Keratinocyte (primary cell): ENCODE measurements around the gene SCUBE3. TPM values are rescaled to one million over a fixed set of nuclear protein-coding genes. Genes with fewer than 3 reads are reported as not detected.

ENCODE experiments used
- DNase-seq: peaks from one replicate; pipeline ENCODE4 v3.0.0-alpha.2; 2011; ENCODE audit warnings: low read depth, missing footprints, low spot score
- FAIRE-seq: peaks from 2 replicates; lab custom pipeline; 2011; peaks lifted over from hg19 to GRCh38; lab: Jason Lieb, UNC
- H2AFZ ChIP-seq: 2 replicates; pipeline ENCODE4 v1.6.0; 2012; ENCODE audit warnings: low read length, control low read depth, inconsistent platforms; ENCODE audit not compliant: control insufficient read depth
- H3K27ac ChIP-seq: 2 replicates; pipeline ENCODE4 v1.5.1; 2011; ENCODE audit warnings: low read length; ENCODE audit not compliant: control insufficient read depth, insufficient read depth
- H3K27me3 ChIP-seq: 3 replicates; pipeline ENCODE4 v1.6.0; 2011; ENCODE audit warnings: low read length; ENCODE audit not compliant: control insufficient read depth, insufficient read depth; ENCODE audit errors: extremely low read depth
- H3K36me3 ChIP-seq, 2 experiments: 2 replicates in 1 of 2; 3 replicates in 1 of 2; pipeline ENCODE4 v1.5.1; 2011; ENCODE audit warnings: low read length in 2 of 2, mild to moderate bottlenecking in 1 of 2; ENCODE audit not compliant: control insufficient read depth in 2 of 2, insufficient read depth in 2 of 2; ENCODE audit errors: extremely low read depth in 1 of 2
- H3K4me1 ChIP-seq: 3 replicates; pipeline ENCODE4 v1.5.1; 2011; ENCODE audit warnings: low read length; ENCODE audit not compliant: control insufficient read depth, insufficient read depth; ENCODE audit errors: extremely low read depth
- H3K4me2 ChIP-seq: 3 replicates; pipeline ENCODE4 v1.6.0; 2011; ENCODE audit warnings: low read depth, low read length; ENCODE audit not compliant: control insufficient read depth, insufficient read depth; ENCODE audit errors: extremely low read depth
- H3K4me3 ChIP-seq, 3 experiments: fragments of 200-600 bp in 1 of 3; sonication (generic) in 1 of 3; 2 replicates in 2 of 3; 3 replicates in 1 of 3; pipeline ENCODE4 v1.5.1; 2011 to 2016; ENCODE audit warnings: low read length in 3 of 3, mild to moderate bottlenecking in 3 of 3, control low read depth in 2 of 3, inconsistent platforms in 1 of 3, low read depth in 1 of 3, mixed read lengths in 1 of 3, mixed run types in 1 of 3, moderate library complexity in 1 of 3; ENCODE audit not compliant: control insufficient read depth in 2 of 3, insufficient read depth in 2 of 3; ENCODE audit errors: extremely low read depth in 1 of 3
- H3K79me2 ChIP-seq: 2 replicates; pipeline ENCODE4 v1.6.0; 2012; ENCODE audit warnings: low read length; ENCODE audit not compliant: control insufficient read depth, insufficient read depth
- H3K9ac ChIP-seq: 3 replicates; pipeline ENCODE4 v1.6.0; 2011; ENCODE audit warnings: low read length; ENCODE audit not compliant: control insufficient read depth, insufficient read depth; ENCODE audit errors: extremely low read depth
- H3K9me1 ChIP-seq: 3 replicates; pipeline ENCODE4 v1.6.0; 2011; ENCODE audit warnings: low read length; ENCODE audit not compliant: control insufficient read depth, insufficient read depth; ENCODE audit errors: extremely low read depth
- H3K9me3 ChIP-seq: 2 replicates; pipeline ENCODE4 v1.5.1; 2012; ENCODE audit warnings: low read depth, low read length; ENCODE audit not compliant: control insufficient read depth
- H4K20me1 ChIP-seq: 3 replicates; pipeline ENCODE4 v1.6.0; 2011; ENCODE audit warnings: low read length; ENCODE audit not compliant: control insufficient read depth, insufficient read depth; ENCODE audit errors: extremely low read depth
- CTCF ChIP-seq, 3 experiments: IDR thresholded peaks in 1 of 3; conservative IDR thresholded peaks in 1 of 3; optimal IDR thresholded peaks in 1 of 3; 2 replicates in 2 of 3; 3 replicates in 1 of 3; pipeline versions ENCODE3 to v1.5.1; 2011; ENCODE audit warnings: low read length in 3 of 3, mild to moderate bottlenecking in 3 of 3, moderate library complexity in 2 of 3, control low read depth in 1 of 3, inconsistent platforms in 1 of 3; ENCODE audit not compliant: insufficient read depth in 2 of 3; ENCODE audit errors: extremely low read depth in 1 of 3
- EZH2 ChIP-seq: IDR thresholded peaks from one replicate; pipeline ENCODE4 v1.6.1; 2012; ENCODE audit warnings: inconsistent platforms, mild to moderate bottlenecking, low read length, moderate library complexity
- dilution Hi-C: fragments of 300-500 bp; cut with MboI; formaldehyde crosslinking; loops from one replicate; pipeline ENCODE4 v1.7.0; 2020; ENCODE audit warnings: low sequenced_read_pairs; ENCODE audit not compliant: extremely low pct_ligation_motif_present
- polyA plus RNA-seq, 5 experiments: library from polyadenylated mRNA; depleted of rRNA in 3 of 5; stranded (reverse) in 3 of 5; stranded (forward) in 1 of 5; unstranded in 1 of 5; fragments of >200 nt; gene quantifications; 1 replicate in 1 of 5; 2 replicates in 3 of 5; 3 replicates in 1 of 5; pipeline versions ENCODE4 v1.2.1 to v1.2.3, GENCODE V29; 2011 to 2012; ENCODE audit warnings: missing spikeins in 2 of 5, low read depth in 1 of 5, low replicate concordance in 1 of 5

The SCUBE3 gene
- polyA plus RNA-seq, 1 donor (not counting 4 experiments of a cell fraction or from before 2014, with no cell fraction given) = 0.01 TPM

- H3K79me2 ChIP-seq = no peaks in the 10 kb centered on the region
- dilution Hi-C loops = no loop called here
- no peak for TF ChIP-seq EZH2
- TF ChIP-seq CTCF (optimal IDR thresholded peaks at IDR 0.05 in 1 of 3, IDR thresholded peaks at IDR 0.05 in 1 of 3, conservative IDR thresholded peaks at IDR 0.05 in 1 of 3; ENCODE audit: extremely low read depth in 1 of 3, insufficient read depth in 2 of 3, low read length in 3 of 3) = no peak
- H3K27ac ChIP-seq = no peak overlapping the region
- H3K4me3 ChIP-seq = no peak overlapping the region
- H3K4me2 ChIP-seq = no peak overlapping the region
- H4K20me1 ChIP-seq = no peaks in the 10 kb centered on the region
- no peak overlapping the region for H3K9ac ChIP-seq
- no peak for DNase-seq
- H3K27me3 ChIP-seq = no peaks in the 10 kb centered on the region
- no peak overlapping the region for H2AFZ ChIP-seq
- no peaks in the 10 kb centered on the region for H3K9me1 ChIP-seq
- H3K9me3 ChIP-seq = no peaks in the 10 kb centered on the region
- no peaks in the 10 kb centered on the region for H3K36me3 ChIP-seq
- no peaks in the 10 kb centered on the region for H3K4me1 ChIP-seq
- FAIRE-seq = no peak
Observed at GRCh38 chr6:35230950-35231349, 17.2 kb downstream of the SCUBE3 start.

GRCh38 chr6:35231563-35231962 is 17.8 kb downstream of the SCUBE3 start:
- Histone ChIP-seq H3K9ac (no peak overlapping the region), H3K9me3 (no peaks in the 10 kb centered on the region), H3K4me1 (no peaks in the 10 kb centered on the region), H3K4me3 (no peak overlapping the region), H4K20me1 (no peaks in the 10 kb centered on the region), H3K27ac (no peak overlapping the region), H3K27me3 (no peaks in the 10 kb centered on the region), H2AFZ (no peak overlapping the region), H3K79me2 (no peaks in the 10 kb centered on the region), H3K4me2 (no peak overlapping the region), H3K9me1 (no peaks in the 10 kb centered on the region), H3K36me3 (no peaks in the 10 kb centered on the region)
- FAIRE-seq = no peak
- dilution Hi-C loops = no loop called here
- no peak for DNase-seq
- TF ChIP-seq CTCF (optimal IDR thresholded peaks at IDR 0.05 in 1 of 3, IDR thresholded peaks at IDR 0.05 in 1 of 3, conservative IDR thresholded peaks at IDR 0.05 in 1 of 3; ENCODE audit: extremely low read depth in 1 of 3, insufficient read depth in 2 of 3, low read length in 3 of 3) (no peak), EZH2 (no peak)
